Loucy (cell line): ENCODE results near the gene MYO1A.

Experiments
- H2AFZ ChIP-seq: fragments of 200-600 bp; sonication (generic); 2 replicates; pipeline ENCODE4 v1.6.0; 2016; ENCODE audit warnings: antibody characterized with exemption, mild to moderate bottlenecking, low read length, moderate library complexity
- H3F3A ChIP-seq: fragments of 200-600 bp; 2 replicates; pipeline ENCODE4 v1.6.0; 2016; ENCODE audit warnings: antibody characterized with exemption, low read depth, mild to moderate bottlenecking
- H3K27me3 ChIP-seq: fragments of 200-600 bp; sonication (generic); 2 replicates; pipeline ENCODE4 v1.6.1; 2014; ENCODE audit warnings: low read length, mild to moderate bottlenecking; ENCODE audit not compliant: insufficient read depth, poor library complexity, severe bottlenecking
- H3K36me3 ChIP-seq: fragments of 200-600 bp; sonication (generic); 2 replicates; pipeline ENCODE4 v1.6.1; 2016; ENCODE audit warnings: low read length; ENCODE audit not compliant: insufficient read depth
- H3K4me1 ChIP-seq: fragments of 200-600 bp; sonication (generic); 2 replicates; pipeline ENCODE4 v1.5.1; 2014; ENCODE audit warnings: low read length, mild to moderate bottlenecking; ENCODE audit not compliant: insufficient read depth, poor library complexity, severe bottlenecking
- H3K4me2 ChIP-seq: fragments of 200-600 bp; sonication (generic); 2 replicates; pipeline ENCODE4 v1.6.0; 2014; ENCODE audit warnings: antibody characterized with exemption, low read length, low read depth, mild to moderate bottlenecking; ENCODE audit not compliant: poor library complexity, severe bottlenecking
- H3K4me3 ChIP-seq: fragments of 200-600 bp; sonication (generic); 2 replicates; pipeline ENCODE4 v1.5.1; 2014; ENCODE audit warnings: low read length, mild to moderate bottlenecking, mixed read lengths; ENCODE audit not compliant: poor library complexity, severe bottlenecking
- H3K79me2 ChIP-seq: fragments of 200-600 bp; sonication (generic); 2 replicates; pipeline ENCODE4 v1.6.1; 2014; ENCODE audit warnings: low read length; ENCODE audit not compliant: insufficient read depth
- H3K9ac ChIP-seq: fragments of 200-600 bp; sonication (generic); 2 replicates; pipeline ENCODE4 v1.6.0; 2014; ENCODE audit warnings: mild to moderate bottlenecking, low read depth, low read length, moderate library complexity; ENCODE audit not compliant: poor library complexity, severe bottlenecking
- H3K9me2 ChIP-seq: fragments of 200-600 bp; sonication (generic); replicated peaks from 2 replicates; pipeline ENCODE4 v1.6.1; 2016; ENCODE audit warnings: low read depth, low read length, mixed read lengths
- H3K9me3 ChIP-seq: fragments of 200-600 bp; sonication (generic); 2 replicates; pipeline ENCODE4 v1.6.1; 2014; ENCODE audit warnings: mild to moderate bottlenecking, antibody characterized with exemption, low read length, low read depth; ENCODE audit not compliant: insufficient read depth
- H4K20me1 ChIP-seq: fragments of 200-600 bp; sonication (generic); 2 replicates; pipeline ENCODE4 v1.6.0; 2014; ENCODE audit warnings: antibody characterized with exemption, low read length, mild to moderate bottlenecking; ENCODE audit not compliant: insufficient read depth, poor library complexity, severe bottlenecking
- EZH2phosphoT487 ChIP-seq: fragments of 200-600 bp; IDR thresholded peaks from 2 replicates; pipeline ENCODE4 v1.6.1; 2018; ENCODE audit warnings: antibody characterized with exemption, mild to moderate bottlenecking, moderate library complexity, borderline replicate concordance
- TF ChIP-seq, protein P1 (sequence below): fragments of 200-600 bp; sonication (generic); conservative IDR thresholded peaks from 2 replicates; pipeline ENCODE4 v1.5.1; 2014; ENCODE audit warnings: mild to moderate bottlenecking, antibody characterized with exemption, low read length

Gene MYO1A

GRCh38 chr12:57003395-57003794, 46.5 kb downstream of the MYO1A start:
- Histone ChIP-seq H3K9me2 (no peaks in the 10 kb centered on the region), H3K36me3 (peaks cover 34% of the 10 kb centered on the region; the same call in 1 of the 2 replicates), H3K4me1 (peaks cover 39% of the 10 kb centered on the region), H2AFZ (no peak overlapping the region), H3K9me3 (no peaks in the 10 kb centered on the region), H3K79me2 (peaks cover 70% of the 10 kb centered on the region), H3K9ac (no peak overlapping the region), H3K4me2 (no peak overlapping the region), H3K4me3 (no peak overlapping the region), H3F3A (no peaks in the 10 kb centered on the region), H4K20me1 (peaks cover 50% of the 10 kb centered on the region), H3K27me3 (no peaks in the 10 kb centered on the region)
- no peak for TF ChIP-seq EZH2phosphoT487
- TF ChIP-seq, protein P1, sequence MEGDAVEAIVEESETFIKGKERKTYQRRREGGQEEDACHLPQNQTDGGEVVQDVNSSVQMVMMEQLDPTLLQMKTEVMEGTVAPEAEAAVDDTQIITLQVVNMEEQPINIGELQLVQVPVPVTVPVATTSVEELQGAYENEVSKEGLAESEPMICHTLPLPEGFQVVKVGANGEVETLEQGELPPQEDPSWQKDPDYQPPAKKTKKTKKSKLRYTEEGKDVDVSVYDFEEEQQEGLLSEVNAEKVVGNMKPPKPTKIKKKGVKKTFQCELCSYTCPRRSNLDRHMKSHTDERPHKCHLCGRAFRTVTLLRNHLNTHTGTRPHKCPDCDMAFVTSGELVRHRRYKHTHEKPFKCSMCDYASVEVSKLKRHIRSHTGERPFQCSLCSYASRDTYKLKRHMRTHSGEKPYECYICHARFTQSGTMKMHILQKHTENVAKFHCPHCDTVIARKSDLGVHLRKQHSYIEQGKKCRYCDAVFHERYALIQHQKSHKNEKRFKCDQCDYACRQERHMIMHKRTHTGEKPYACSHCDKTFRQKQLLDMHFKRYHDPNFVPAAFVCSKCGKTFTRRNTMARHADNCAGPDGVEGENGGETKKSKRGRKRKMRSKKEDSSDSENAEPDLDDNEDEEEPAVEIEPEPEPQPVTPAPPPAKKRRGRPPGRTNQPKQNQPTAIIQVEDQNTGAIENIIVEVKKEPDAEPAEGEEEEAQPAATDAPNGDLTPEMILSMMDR: no peak

DNA sequence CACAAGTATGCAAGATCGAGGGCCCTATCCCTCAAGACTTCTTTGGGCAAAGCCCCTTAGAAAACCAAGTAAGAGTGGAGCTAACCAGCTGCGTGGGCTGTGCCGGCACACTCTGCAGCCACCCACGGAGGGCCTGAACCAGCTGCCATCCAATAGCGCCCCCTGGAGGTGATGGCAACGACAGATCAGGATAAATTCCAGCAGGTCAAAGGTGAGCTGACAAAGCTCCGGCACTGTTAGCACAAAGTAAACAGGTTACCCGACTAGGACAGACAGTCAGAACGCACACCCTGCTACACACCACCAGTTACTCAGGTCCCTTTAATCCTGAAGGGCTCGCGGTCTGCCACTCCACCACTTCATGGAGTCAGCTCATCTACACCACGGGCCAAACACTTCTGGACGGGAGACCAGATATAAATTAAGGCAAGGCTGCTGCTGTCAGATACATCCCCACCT, 48.5 kb downstream of the MYO1A start:
- Histone ChIP-seq H3K9me3 (no peaks in the 10 kb centered on the region), H2AFZ (no peak overlapping the region), H3K79me2 (peaks cover 70% of the 10 kb centered on the region), H3K9ac (no peak overlapping the region), H3K27me3 (no peaks in the 10 kb centered on the region), H3K4me3 (peak overlapping the region; percentile 50), H4K20me1 (peaks cover 50% of the 10 kb centered on the region), H3K9me2 (no peaks in the 10 kb centered on the region), H3K4me1 (peaks cover 34% of the 10 kb centered on the region), H3K36me3 (peaks cover 34% of the 10 kb centered on the region; the same call in 1 of the 2 replicates), H3K4me2 (peak overlapping the region; percentile 65), H3F3A (no peaks in the 10 kb centered on the region)
- TF ChIP-seq, protein P1: peak; percentile 93
- TF ChIP-seq EZH2phosphoT487: no peak

DNA sequence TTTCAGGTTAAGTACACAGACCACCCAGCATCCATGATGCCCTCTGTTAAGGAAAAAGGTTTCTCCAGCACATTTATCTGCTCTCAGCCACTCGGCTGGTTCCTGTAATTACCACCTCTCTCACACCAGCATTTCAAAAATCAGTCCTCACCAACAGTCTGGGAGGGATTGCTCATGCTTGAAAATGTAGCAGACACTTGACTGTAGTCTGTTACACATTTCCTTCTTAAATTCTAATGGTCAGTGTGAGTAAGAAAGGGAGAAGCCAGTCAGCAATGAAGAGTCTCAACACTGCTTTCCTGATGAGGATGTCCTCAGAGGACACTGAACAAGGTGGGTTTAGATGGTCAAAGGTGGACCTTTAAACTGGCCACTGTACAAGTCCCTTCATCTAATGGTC, 49.5 kb downstream of the MYO1A start:
- Histone ChIP-seq H3K4me1 (peaks cover 30% of the 10 kb centered on the region), H3F3A (no peaks in the 10 kb centered on the region), H3K27me3 (no peaks in the 10 kb centered on the region), H3K4me2 (peak overlapping the region; percentile 65), H3K9ac (peak overlapping the region; percentile 32), H2AFZ (no peak overlapping the region), H4K20me1 (peaks cover 45% of the 10 kb centered on the region), H3K79me2 (peaks cover 61% of the 10 kb centered on the region), H3K9me3 (no peaks in the 10 kb centered on the region), H3K4me3 (no peak overlapping the region), H3K9me2 (no peaks in the 10 kb centered on the region), H3K36me3 (peaks cover 34% of the 10 kb centered on the region; the same call in 1 of the 2 replicates)
- TF ChIP-seq EZH2phosphoT487: no peak
- TF ChIP-seq, protein P1: no peak
